ENCODE results near the gene LSM11.
A peak's percentile ranks its signal among the peaks of the same experiment; 100 is the strongest.

LSM11 gene

DNA sequence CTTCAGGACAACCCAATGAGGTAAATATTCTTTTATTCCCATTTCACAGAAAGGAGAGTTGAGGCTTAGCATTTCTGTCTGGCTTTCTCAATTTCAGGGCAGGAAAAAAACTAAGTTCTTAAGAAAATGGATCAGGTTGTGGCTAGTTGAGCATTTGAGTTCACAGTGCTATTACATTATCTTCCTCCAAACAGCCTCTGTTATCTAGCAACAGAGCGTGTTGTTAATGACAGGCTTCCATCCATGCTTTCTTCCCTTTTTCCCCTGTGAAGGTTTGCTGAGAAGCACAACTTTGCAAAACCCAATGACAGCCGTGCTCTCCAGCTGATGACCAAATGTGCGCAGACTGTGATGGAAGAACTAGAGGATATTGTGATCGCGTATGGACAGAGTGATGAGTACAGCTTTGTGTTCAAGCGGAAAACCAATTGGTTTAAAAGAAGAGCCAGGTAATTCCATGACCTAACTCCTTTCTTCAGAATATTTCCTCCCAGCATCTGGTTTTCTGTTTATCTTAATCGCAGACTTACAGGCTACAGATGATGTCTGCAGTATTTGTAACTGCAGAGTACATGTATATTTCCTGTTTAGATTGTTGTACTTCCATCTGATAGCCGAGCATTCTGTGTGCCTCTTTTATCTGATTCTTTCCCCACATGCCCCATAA lies 10.8 kb upstream of the LSM11 start:
- DNase-seq (ENCODE audit: low read depth in 2 of 3, low spot score in 2 of 3) = no peak

- DNase-seq (ENCODE audit: low read depth in 2 of 3, low spot score in 2 of 3) = no peak
Measured at GRCh38 chr5:157734436-157734835, 9.1 kb upstream of the LSM11 start.

DNA sequence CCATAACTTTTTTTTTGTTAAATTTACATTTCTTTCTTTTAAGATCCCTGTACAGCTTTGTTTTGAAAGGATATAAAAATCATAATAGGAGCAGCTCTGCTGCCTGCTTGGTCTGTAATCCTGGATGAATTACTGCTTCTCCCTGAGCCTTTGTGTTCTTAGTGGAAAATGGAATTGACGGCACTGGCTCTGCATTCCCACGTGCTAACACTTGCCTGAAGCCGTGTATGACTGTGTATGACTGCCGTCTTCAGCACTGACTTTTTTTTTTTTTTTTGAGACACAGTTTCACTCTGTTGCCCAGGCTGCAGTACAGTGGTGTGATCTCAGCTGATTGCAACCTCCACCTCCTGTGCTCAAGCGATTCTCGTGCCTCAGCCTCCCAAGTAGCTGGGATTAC lies 7.5 kb upstream of the LSM11 start:
- no peak for DNase-seq (ENCODE audit: low read depth in 2 of 3, low spot score in 2 of 3)

- no peak for DNase-seq (ENCODE audit: low read depth in 2 of 3, low spot score in 2 of 3)
Measured at GRCh38 chr5:157739388-157740228, 3.9 kb upstream of the LSM11 start.

- DNase-seq (ENCODE audit: low read depth in 2 of 3, low spot score in 2 of 3) = no peak
Measured at GRCh38 chr5:157740229-157740610, 3.3 kb upstream of the LSM11 start.

GRCh38 chr5:157741131-157741530 lies 2.4 kb upstream of the LSM11 start:
- DNase-seq (ENCODE audit: low read depth in 2 of 3, low spot score in 2 of 3) = no peak

DNA sequence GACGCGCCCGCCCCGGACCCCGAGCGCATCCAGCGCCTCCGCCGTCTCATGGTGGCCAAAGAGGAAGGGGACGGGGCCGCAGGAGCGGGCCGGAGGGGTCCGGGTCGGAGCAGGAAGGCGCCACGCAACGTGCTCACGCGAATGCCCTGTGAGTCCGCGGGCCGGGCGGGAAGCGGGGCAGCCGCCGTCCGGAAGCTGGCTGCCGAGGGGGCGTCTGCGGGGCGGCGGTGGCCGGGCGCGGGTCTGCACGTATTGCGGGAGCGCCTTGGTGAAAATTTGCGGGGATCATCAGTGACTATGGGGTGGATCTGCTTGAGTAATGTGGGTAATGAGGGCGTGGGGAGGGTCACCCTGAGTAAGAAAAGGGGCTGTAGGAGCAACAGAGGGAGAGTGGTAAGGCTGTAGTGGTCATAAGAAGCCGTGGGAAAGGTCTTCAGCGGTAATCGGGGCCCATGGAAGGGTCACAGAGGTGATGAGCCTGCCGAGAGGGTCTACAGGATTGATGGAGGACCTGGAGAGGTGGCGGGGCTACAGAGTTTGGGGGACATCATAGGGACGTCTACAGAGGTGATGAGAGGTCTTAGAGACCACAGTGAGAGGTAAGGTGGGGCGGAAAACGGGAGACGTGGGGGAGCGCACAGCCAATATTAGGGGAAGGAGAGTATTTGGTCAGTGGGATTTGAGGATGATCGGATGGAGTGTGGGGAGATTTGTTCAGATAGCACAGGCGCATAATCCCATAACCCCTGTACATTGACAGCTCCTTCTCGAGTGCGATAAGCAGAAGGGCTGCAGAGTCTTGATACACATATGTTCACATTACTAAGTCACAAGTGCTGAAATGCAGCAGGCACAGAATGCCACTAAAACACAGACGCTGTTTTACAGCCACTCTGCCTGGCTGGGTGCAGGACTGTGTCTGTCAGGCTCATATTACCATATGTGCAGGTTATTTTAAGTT lies 819 bp downstream of the LSM11 start:
- peak in 1 of 3 experiments; percentile 12 for DNase-seq (ENCODE audit: low read depth in 2 of 3, low spot score in 2 of 3)

DNA sequence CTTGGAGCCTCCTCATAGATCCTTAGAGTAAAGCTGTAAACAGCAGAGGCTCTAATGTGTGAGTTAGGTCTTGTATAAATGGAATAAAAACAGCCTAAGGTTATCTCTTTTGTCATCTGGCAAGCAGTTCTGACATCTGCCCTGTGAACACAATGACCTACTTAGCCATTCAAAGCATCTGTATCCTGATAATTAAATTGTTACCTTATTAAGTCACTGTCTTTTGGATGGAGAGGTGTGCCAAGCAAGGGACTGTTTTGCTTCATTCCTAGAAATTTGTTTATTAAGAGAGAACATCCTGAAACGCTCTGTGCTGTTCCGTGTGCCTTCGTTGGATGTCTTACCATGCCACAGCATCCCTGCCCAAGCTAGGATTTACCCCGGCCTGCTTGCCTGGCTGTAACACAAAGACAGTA lies 1.5 kb downstream of the LSM11 start:
- no peak for DNase-seq (ENCODE audit: low read depth in 2 of 3, low spot score in 2 of 3)

DNA sequence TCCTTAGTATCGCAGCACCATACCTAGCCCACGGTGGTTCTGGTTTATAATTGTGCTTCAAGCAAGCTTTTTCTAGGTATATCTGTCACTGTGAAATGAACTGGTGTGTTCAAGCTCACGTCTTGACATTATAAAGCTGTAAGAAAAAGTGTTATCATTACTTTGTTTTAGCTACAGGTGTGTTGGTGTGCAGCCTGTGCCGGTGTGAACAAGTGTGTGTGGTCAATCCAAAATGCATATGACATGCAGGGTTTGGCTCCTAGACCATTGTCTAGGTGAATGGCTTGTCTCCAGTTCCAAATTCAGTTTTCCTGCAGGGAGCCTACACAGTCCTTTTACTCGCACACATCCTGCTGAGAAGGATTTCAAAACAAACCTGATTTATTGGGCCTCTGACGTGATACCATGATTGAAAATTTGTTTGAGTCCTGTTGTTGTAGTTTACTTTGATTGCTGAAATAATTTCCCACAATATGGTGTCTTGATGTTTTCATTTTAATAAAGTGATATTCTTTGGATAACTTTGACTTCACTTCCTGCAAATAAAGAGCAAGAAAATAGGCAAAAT lies 3.7 kb downstream of the LSM11 start:
- DNase-seq (ENCODE audit: low read depth in 2 of 3, low spot score in 2 of 3) = no peak

DNA sequence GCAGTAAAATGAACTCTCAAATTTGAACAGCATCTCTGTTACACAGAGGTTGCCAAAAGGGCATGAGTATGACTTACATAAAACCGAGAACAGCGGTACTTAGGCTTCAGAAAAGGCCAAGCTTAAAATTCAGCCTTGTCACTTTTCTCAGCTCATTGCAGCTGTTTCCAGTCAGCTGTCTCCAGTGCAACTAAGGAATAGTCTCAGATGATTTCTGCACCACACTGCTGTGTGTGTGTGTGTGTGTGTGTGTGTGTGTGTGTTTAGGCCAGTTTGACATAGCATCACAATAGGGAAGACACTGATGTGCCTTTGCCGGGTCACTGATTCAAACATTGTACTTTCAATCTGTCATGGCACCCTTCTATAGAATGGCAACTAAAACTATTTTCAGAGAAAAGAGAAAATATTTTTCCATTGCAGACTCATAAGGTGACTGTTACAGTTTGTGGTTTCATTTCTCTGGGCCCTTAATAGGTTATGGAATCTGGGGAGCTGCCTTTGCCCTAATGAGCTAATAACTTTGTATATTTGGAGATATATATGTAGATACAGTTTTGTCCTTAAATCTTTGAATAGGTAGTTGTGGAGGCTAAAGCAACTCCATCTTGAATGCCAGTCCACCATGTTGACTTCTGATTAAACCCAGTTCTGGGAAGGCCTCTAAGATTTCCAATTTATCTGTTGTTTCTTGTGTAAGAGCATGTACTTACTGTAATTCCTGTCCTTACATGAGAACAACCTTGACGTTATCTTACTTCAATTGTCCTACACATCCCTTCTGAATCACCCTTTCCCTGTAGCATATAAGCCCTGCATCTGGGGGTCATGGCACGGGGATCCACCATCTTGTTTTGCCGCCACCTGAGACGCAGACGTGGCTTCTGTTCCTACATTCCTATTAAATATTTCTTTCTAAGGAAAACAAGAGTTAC lies 4.5 kb downstream of the LSM11 start:
- DNase-seq (ENCODE audit: low read depth in 2 of 3, low spot score in 2 of 3) = no peak

DNA sequence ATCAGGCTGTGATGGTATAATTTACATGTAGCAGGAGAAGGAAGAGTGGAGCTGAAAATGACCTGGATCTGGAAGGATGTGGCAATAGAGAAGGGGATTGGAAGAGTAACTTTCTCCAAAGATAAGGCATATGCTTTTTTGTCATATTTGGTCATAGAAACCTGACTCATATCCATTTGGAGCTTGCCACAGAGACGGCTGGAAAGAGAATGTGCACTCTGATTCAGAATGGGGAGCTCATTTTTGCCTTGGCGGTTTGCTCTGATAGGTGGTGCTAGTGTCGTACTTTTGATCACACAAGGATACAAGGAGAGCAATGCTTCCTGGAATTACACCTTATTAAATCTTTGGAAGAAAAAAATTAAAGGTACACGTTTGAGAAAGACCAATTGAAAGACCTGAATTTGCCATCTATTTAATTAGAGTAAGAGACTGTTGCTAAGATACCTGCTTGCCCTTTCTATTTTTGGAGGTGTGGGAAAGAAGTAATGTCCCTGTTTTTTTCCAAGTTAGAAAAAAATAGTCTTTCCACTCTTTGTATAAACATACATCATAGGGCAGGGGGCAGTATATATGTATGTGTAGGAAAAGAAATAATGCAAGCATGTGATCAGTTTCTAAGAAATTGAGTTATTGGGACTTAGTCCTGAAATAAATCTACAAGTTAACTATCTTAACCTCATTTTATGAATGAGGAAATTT lies 5.4 kb downstream of the LSM11 start:
- DNase-seq (ENCODE audit: low read depth in 2 of 3, low spot score in 2 of 3) = no peak

- DNase-seq (ENCODE audit: low read depth in 2 of 3, low spot score in 2 of 3) = no peak
Measured at GRCh38 chr5:157749462-157749799, 5.9 kb downstream of the LSM11 start.

GRCh38 chr5:157750320-157750719 lies 6.8 kb downstream of the LSM11 start:
- no peak for DNase-seq (ENCODE audit: low read depth in 2 of 3, low spot score in 2 of 3)

GRCh38 chr5:157756122-157756521 lies 12.6 kb downstream of the LSM11 start:
- DNase-seq (ENCODE audit: low read depth in 2 of 3, low spot score in 2 of 3) = no peak

DNA sequence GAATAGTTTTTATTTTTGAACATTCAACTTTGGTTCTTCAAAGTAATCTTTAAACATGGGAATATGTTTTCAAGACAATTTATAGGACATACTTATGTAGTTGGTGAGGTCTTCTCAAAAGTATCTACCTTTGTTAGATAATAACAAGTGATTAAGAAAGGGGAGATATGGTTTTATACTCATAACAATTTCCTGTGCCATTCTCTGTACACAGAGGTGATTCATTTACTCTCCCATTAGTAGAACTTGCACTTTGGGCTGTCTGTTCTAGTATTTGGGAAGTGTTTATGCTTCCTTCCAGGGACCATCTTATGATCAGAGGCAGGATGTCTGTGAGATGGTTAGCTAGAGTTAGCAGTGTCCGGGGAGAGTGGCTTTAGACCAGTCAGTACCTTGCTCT lies 15.2 kb downstream of the LSM11 start:
- no peak for DNase-seq (ENCODE audit: low read depth in 2 of 3, low spot score in 2 of 3)

GRCh38 chr5:157761690-157762621 lies 18.4 kb downstream of the LSM11 start:
- no peak for DNase-seq (ENCODE audit: low read depth in 2 of 3, low spot score in 2 of 3)

DNA sequence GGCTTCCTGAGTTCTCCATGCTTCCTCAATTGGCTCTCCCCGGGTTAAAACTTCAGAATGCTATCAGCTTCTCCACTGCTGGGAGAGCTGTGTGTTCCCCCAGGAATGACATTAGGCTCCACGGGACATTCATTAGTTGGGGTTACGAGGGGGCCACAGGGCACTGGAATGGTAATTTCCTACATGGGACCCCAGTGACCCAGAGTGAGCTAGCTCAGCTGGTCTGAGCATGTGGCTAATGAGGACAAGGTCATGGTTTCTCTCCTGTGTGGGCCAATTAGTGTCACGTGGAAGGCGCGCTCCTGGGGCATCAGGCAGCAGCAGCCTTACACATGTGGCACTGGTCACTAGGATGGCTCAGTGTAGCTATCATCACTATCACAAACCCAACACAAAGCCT lies 21.0 kb downstream of the LSM11 start:
- no peak for DNase-seq (ENCODE audit: low read depth in 2 of 3, low spot score in 2 of 3)

DNA sequence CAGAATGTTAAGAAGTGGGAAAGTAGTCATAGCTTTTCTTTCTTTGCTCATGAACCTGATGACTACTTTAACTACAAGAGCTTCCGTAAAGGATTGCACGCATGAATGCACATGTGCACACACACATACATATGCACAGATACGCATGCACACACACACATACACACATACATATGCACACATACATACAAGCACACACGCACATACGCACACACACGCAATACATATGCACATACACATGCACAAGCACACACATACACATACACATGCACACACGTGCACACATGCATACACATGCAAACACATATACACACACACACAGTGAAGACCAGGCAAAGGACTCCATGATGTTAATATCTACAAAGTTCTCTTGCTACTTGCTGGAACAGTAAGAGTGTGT lies 22.9 kb downstream of the LSM11 start:
- DNase-seq (ENCODE audit: low read depth in 2 of 3, low spot score in 2 of 3) = no peak

GRCh38 chr5:157766902-157767301 lies 23.4 kb downstream of the LSM11 start:
- DNase-seq (ENCODE audit: low read depth in 2 of 3, low spot score in 2 of 3) = no peak

All from activated CD8-positive, alpha-beta memory T cell treated with anti-CD3 and anti-CD28 coated beads for 48 hours (primary cell).